HepG2 (cell line): Measurements from ENCODE around the gene TAGLN.

Source experiments
- CTCF ChIP-seq: sonication (generic); formaldehyde crosslinking; IDR thresholded peaks from 2 replicates; pipeline ENCODE4 v1.5.0; 2020; ENCODE audit warnings: mild to moderate bottlenecking, missing genetic modification reagents, moderate library complexity
- GABPA ChIP-seq, 2 experiments: IDR thresholded peaks; 2 replicates each; pipeline ENCODE4 v1.6.1; 2011 to 2016; ENCODE audit warnings: low read depth in 2 of 2, low read length in 1 of 2, missing biosample characterization in 1 of 2, missing genetic modification characterization in 1 of 2
- HDAC2 ChIP-seq: sonication (generic); formaldehyde crosslinking; IDR thresholded peaks from 2 replicates; pipeline ENCODE4 v1.4.0; 2020; ENCODE audit warnings: missing genetic modification reagents
- SMC3 ChIP-seq: IDR thresholded peaks from 2 replicates; pipeline ENCODE4 v1.6.1; 2011; ENCODE audit warnings: low read length, improper control_type of control experiment
- ZFP62 ChIP-seq: sonication (generic); formaldehyde crosslinking; IDR thresholded peaks from 2 replicates; pipeline ENCODE4 v1.4.0; 2020; ENCODE audit warnings: missing genetic modification reagents
- ZNF33B ChIP-seq: sonication (generic); formaldehyde crosslinking; IDR thresholded peaks from 2 replicates; pipeline ENCODE4 v1.5.1; 2020; ENCODE audit warnings: mild to moderate bottlenecking, missing genetic modification reagents
- ZNF710 ChIP-seq: sonication (generic); formaldehyde crosslinking; IDR thresholded peaks from 2 replicates; pipeline ENCODE4 v1.5.0; 2020; ENCODE audit warnings: mild to moderate bottlenecking, missing genetic modification reagents, borderline replicate concordance

GRCh38 chr11:117255966-117256365 lies 56.8 kb downstream of the TAGLN start:
- TF ChIP-seq CTCF (CRISPR knock-in tag) (no peak), GABPA (IDR thresholded peaks at IDR 0.05; ENCODE audit: low read depth, low read length) (no peak), GABPA (CRISPR knock-in tag; IDR thresholded peaks at IDR 0.05; ENCODE audit: low read depth) (no peak), HDAC2 (CRISPR knock-in tag) (no peak), ZNF33B (CRISPR knock-in tag) (no peak), ZFP62 (CRISPR knock-in tag) (no peak), SMC3 (no peak), ZNF710 (CRISPR knock-in tag) (no peak)
